GM21515 (cell line): ENCODE measurements around the gene BABAM1.
A peak's percentile ranks its signal among the peaks of the same experiment; 100 is the strongest.

Experiments
- ATAC-seq: cut with Tn5 transposase; IDR thresholded peaks from one replicate; pipeline ENCODE4 v1.9.1; 2021; ENCODE audit not compliant: unreplicated experiment

BABAM1 gene

GRCh38 chr19:17266975-17267788 is at the start of gene BABAM1:
BABAM1 (plus strand) TSS chr19:17267443; CDS start chr19:17268807, 1,364 bp downstream.
- peak; percentile 82 for ATAC-seq

GRCh38 chr19:17219286-17219685 is 48.0 kb upstream of the BABAM1 start:
- ATAC-seq, result no peak

GRCh38 chr19:17220207-17220758 is 47.0 kb upstream of the BABAM1 start:
- no peak for ATAC-seq

- no peak for ATAC-seq
Observed at GRCh38 chr19:17225053-17225452, 42.2 kb upstream of the BABAM1 start.

GRCh38 chr19:17226002-17226933 is 41.0 kb upstream of the BABAM1 start, which contains the start of gene OCEL1:
OCEL1 (plus strand) TSS chr19:17226226; CDS start chr19:17226248, 22 bp downstream.
- peak; percentile 87 for ATAC-seq

- ATAC-seq, result no peak
Observed at GRCh38 chr19:17227798-17228367, 39.4 kb upstream of the BABAM1 start.

- no peak for ATAC-seq
Observed at GRCh38 chr19:17229890-17230289, 37.4 kb upstream of the BABAM1 start.

GRCh38 chr19:17232258-17232657 is 35.0 kb upstream of the BABAM1 start:
- ATAC-seq, result no peak

- ATAC-seq, result peak; percentile 48
Observed at GRCh38 chr19:17234911-17235299, 32.3 kb upstream of the BABAM1 start.

- no peak for ATAC-seq
Observed at GRCh38 chr19:17235300-17235970, 31.8 kb upstream of the BABAM1 start.

- ATAC-seq, result no peak
Observed at GRCh38 chr19:17235971-17236777, 31.1 kb upstream of the BABAM1 start.

GRCh38 chr19:17236811-17237543 is 30.3 kb upstream of the BABAM1 start:
- no peak for ATAC-seq

- ATAC-seq, result no peak
Observed at GRCh38 chr19:17237747-17238706, 29.2 kb upstream of the BABAM1 start.

- ATAC-seq, result no peak
Observed at GRCh38 chr19:17240062-17240752, 27.0 kb upstream of the BABAM1 start.

- ATAC-seq, result no peak
Observed at GRCh38 chr19:17240826-17241399, 26.3 kb upstream of the BABAM1 start.

GRCh38 chr19:17242431-17243208 is 24.6 kb upstream of the BABAM1 start:
- ATAC-seq, result no peak
